Measurements from ENCODE around the gene AMPD2. TPM values are rescaled to one million over a fixed set of nuclear protein-coding genes. Genes with fewer than 3 reads are reported as not detected.

AMPD2 gene
- total RNA-seq, 1 donor from 2014 or later, result 22.9 TPM

- Mint-ChIP-seq H3K36me3 (peaks cover 2% of the 10 kb centered on the region), H3K27me3 (ENCODE audit: insufficient read depth, low read depth) (no peaks in the 10 kb centered on the region), H3K4me1 (peaks cover 14% of the 10 kb centered on the region), H3K27ac (no peak overlapping the region), H3K4me3 (no peak overlapping the region), H3K9me3 (no peaks in the 10 kb centered on the region)
- H3K9me3 ChIP-seq (ENCODE audit: low read depth), result no peaks in the 10 kb centered on the region
- no peaks in the 10 kb centered on the region for H3K4me1 ChIP-seq
- TF ChIP-seq CTCF (IDR thresholded peaks at IDR 0.05), result no peak
- H3K36me3 ChIP-seq, result no peaks in the 10 kb centered on the region
- no peak overlapping the region for H3K9ac ChIP-seq
- no peak overlapping the region for H3K27ac ChIP-seq
- H3K4me2 ChIP-seq, result no peak overlapping the region
- H3K79me2 ChIP-seq (ENCODE audit: low read depth), result no peaks in the 10 kb centered on the region
- no peak for DNase-seq (ENCODE audit: low spot score)
- H2AFZ ChIP-seq (replicated peaks), result no peak overlapping the region
- no peaks in the 10 kb centered on the region for H3K27me3 ChIP-seq
- no peaks in the 10 kb centered on the region for H4K20me1 ChIP-seq (ENCODE audit: low read depth)
- no peaks in the 10 kb centered on the region for H3F3A ChIP-seq (ENCODE audit: low read depth)
- H3K4me3 ChIP-seq, result no peak overlapping the region
Measured at GRCh38 chr1:109609881-109610280, 9.8 kb upstream of the AMPD2 start.

GRCh38 chr1:109610609-109611307, 8.9 kb upstream of the AMPD2 start:
- Histone ChIP-seq H3K4me2 (no peak overlapping the region), H3F3A (ENCODE audit: low read depth) (no peaks in the 10 kb centered on the region), H3K79me2 (ENCODE audit: low read depth) (no peaks in the 10 kb centered on the region), H3K9me3 (ENCODE audit: low read depth) (no peaks in the 10 kb centered on the region), H3K4me1 (no peaks in the 10 kb centered on the region), H3K27me3 (no peaks in the 10 kb centered on the region), H3K27ac (no peak overlapping the region), H3K36me3 (no peaks in the 10 kb centered on the region), H3K4me3 (no peak overlapping the region), H4K20me1 (ENCODE audit: low read depth) (no peaks in the 10 kb centered on the region), H3K9ac (no peak overlapping the region), H2AFZ (replicated peaks) (no peak overlapping the region)
- TF ChIP-seq EZH2phosphoT487 (IDR thresholded peaks at IDR 0.05) (no peak), EZH2 (IDR thresholded peaks at IDR 0.05) (no peak), CTCF (IDR thresholded peaks at IDR 0.05) (no peak)
- Mint-ChIP-seq H3K4me3 (no peak overlapping the region), H3K27me3 (ENCODE audit: insufficient read depth, low read depth) (no peaks in the 10 kb centered on the region), H3K9me3 (no peaks in the 10 kb centered on the region), H3K36me3 (peaks cover 2% of the 10 kb centered on the region), H3K27ac (no peak overlapping the region), H3K4me1 (peaks cover 17% of the 10 kb centered on the region)
- no peak for DNase-seq (ENCODE audit: low spot score)

GRCh38 chr1:109611308-109611990, 8.2 kb upstream of the AMPD2 start:
- Mint-ChIP-seq H3K36me3 (peaks cover 2% of the 10 kb centered on the region), H3K4me3 (no peak overlapping the region), H3K9me3 (no peaks in the 10 kb centered on the region)

More at GRCh38 chr1:109611308-109611990, 8.2 kb upstream of the AMPD2 start:
- no peak overlapping the region for H3K4me2 ChIP-seq
- Mint-ChIP-seq H3K27ac (no peak overlapping the region), H3K27me3 (ENCODE audit: insufficient read depth, low read depth) (no peaks in the 10 kb centered on the region), H3K4me1 (peaks cover 23% of the 10 kb centered on the region)
- no peak overlapping the region for H2AFZ ChIP-seq (replicated peaks)
- H4K20me1 ChIP-seq (ENCODE audit: low read depth), result no peaks in the 10 kb centered on the region
- H3K4me3 ChIP-seq, result no peak overlapping the region
- H3K9me3 ChIP-seq (ENCODE audit: low read depth), result no peaks in the 10 kb centered on the region
- H3K79me2 ChIP-seq (ENCODE audit: low read depth), result no peaks in the 10 kb centered on the region
- H3K27me3 ChIP-seq, result no peaks in the 10 kb centered on the region
- TF ChIP-seq EZH2phosphoT487 (IDR thresholded peaks at IDR 0.05) (no peak), CTCF (IDR thresholded peaks at IDR 0.05) (no peak), EZH2 (IDR thresholded peaks at IDR 0.05) (no peak)
- H3K36me3 ChIP-seq, result no peaks in the 10 kb centered on the region
- no peak overlapping the region for H3K27ac ChIP-seq
- no peaks in the 10 kb centered on the region for H3F3A ChIP-seq (ENCODE audit: low read depth)
- DNase-seq (ENCODE audit: low spot score), result no peak
- H3K9ac ChIP-seq, result no peak overlapping the region
- H3K4me1 ChIP-seq, result no peaks in the 10 kb centered on the region

Data from neural progenitor cell (in vitro differentiated cells).